Stimulated activated CD4-positive, alpha-beta T cell treated with anti-CD3 and anti-CD28 coated beads, Interleukin-1b, Interleukin-23, amount 100 ng/mL, for 24 hours (primary cell): ENCODE data around the gene PRSS38.
"Not testable (repeated sequence)": the region's sequence is repeated elsewhere in the genome, so short reads cannot be mapped to it uniquely, and the experiment has no call there.

ENCODE experiments used
- DNase-seq, 4 experiments: peaks; one replicate each; pipeline ENCODE4 v3.0.0-alpha.2; 2020; ENCODE audit warnings: low read depth in 4 of 4, low spot score in 1 of 4

The PRSS38 gene

GRCh38 chr1:227838181-227838580 is 22.7 kb downstream of the PRSS38 start:
- DNase-seq: no peak

- no peak for DNase-seq
Observed at GRCh38 chr1:227841096-227841495, 25.6 kb downstream of the PRSS38 start.

GRCh38 chr1:227844320-227845146 is 29.1 kb downstream of the PRSS38 start:
- DNase-seq: no peak

- no peak for DNase-seq
Observed at GRCh38 chr1:227845147-227845458, 29.6 kb downstream of the PRSS38 start.

GRCh38 chr1:227845519-227845918 is 30.0 kb downstream of the PRSS38 start:
- no peak for DNase-seq

GRCh38 chr1:227846265-227846858 is 30.9 kb downstream of the PRSS38 start:
- DNase-seq: no peak

- not testable (repeated sequence) for DNase-seq
Observed at GRCh38 chr1:227847046-227847445, 31.6 kb downstream of the PRSS38 start.

GRCh38 chr1:227848430-227848932 is 33.0 kb downstream of the PRSS38 start:
- no peak for DNase-seq

GRCh38 chr1:227849251-227849650 is 33.8 kb downstream of the PRSS38 start:
- DNase-seq: no peak

GRCh38 chr1:227854189-227854588 is 38.7 kb downstream of the PRSS38 start:
- DNase-seq: no peak

GRCh38 chr1:227855687-227856086 is 40.2 kb downstream of the PRSS38 start:
- DNase-seq: no peak

- no peak for DNase-seq
Observed at GRCh38 chr1:227856147-227856858, 40.8 kb downstream of the PRSS38 start.

GRCh38 chr1:227864882-227865281 is 49.4 kb downstream of the PRSS38 start:
- no peak for DNase-seq

GRCh38 chr1:227869279-227869842 is 53.9 kb downstream of the PRSS38 start:
- DNase-seq: no peak

- DNase-seq: no peak
Observed at GRCh38 chr1:227869851-227870305, 54.4 kb downstream of the PRSS38 start.

- no peak for DNase-seq
Observed at GRCh38 chr1:227870366-227870765, 54.9 kb downstream of the PRSS38 start.

- not testable (repeated sequence) for DNase-seq
Observed at GRCh38 chr1:227871892-227872291, 56.4 kb downstream of the PRSS38 start.

GRCh38 chr1:227877810-227878209 is 62.3 kb downstream of the PRSS38 start:
- not testable (repeated sequence) for DNase-seq

- DNase-seq: no peak
Observed at GRCh38 chr1:227880342-227880924, 65.0 kb downstream of the PRSS38 start.

GRCh38 chr1:227883073-227883520 is 67.6 kb downstream of the PRSS38 start:
- DNase-seq: no peak
